Measurements from ENCODE around the gene ANKRD44. TPM values are rescaled to one million over a fixed set of nuclear protein-coding genes. Genes with fewer than 3 reads are reported as not detected.

Gene ANKRD44
- total RNA-seq, 2 donors from 2014 or later, result 7.0 to 7.9 TPM

- no peak overlapping the region for H3K4me3 ChIP-seq
- H3K36me3 ChIP-seq, result no peaks in the 10 kb centered on the region
- H3K9ac ChIP-seq (ENCODE audit: low read depth in 2 of 2, low read length in 2 of 2), result no peak overlapping the region
- H3K4me1 ChIP-seq, result no peaks in the 10 kb centered on the region
- TF ChIP-seq, protein P1, sequence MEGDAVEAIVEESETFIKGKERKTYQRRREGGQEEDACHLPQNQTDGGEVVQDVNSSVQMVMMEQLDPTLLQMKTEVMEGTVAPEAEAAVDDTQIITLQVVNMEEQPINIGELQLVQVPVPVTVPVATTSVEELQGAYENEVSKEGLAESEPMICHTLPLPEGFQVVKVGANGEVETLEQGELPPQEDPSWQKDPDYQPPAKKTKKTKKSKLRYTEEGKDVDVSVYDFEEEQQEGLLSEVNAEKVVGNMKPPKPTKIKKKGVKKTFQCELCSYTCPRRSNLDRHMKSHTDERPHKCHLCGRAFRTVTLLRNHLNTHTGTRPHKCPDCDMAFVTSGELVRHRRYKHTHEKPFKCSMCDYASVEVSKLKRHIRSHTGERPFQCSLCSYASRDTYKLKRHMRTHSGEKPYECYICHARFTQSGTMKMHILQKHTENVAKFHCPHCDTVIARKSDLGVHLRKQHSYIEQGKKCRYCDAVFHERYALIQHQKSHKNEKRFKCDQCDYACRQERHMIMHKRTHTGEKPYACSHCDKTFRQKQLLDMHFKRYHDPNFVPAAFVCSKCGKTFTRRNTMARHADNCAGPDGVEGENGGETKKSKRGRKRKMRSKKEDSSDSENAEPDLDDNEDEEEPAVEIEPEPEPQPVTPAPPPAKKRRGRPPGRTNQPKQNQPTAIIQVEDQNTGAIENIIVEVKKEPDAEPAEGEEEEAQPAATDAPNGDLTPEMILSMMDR (IDR thresholded peaks at IDR 0.05), result no peak
- intact Hi-C loops (cut with DNase I), result no loop called here
- no peaks in the 10 kb centered on the region for H3K27me3 ChIP-seq
- no peak overlapping the region for H3K27ac ChIP-seq
- H3K9me3 ChIP-seq, result no peaks in the 10 kb centered on the region
- DNase-seq, result peak; percentile 41
Observed at GRCh38 chr2:197286805-197287595, 23.6 kb downstream of the ANKRD44 start.

DNA sequence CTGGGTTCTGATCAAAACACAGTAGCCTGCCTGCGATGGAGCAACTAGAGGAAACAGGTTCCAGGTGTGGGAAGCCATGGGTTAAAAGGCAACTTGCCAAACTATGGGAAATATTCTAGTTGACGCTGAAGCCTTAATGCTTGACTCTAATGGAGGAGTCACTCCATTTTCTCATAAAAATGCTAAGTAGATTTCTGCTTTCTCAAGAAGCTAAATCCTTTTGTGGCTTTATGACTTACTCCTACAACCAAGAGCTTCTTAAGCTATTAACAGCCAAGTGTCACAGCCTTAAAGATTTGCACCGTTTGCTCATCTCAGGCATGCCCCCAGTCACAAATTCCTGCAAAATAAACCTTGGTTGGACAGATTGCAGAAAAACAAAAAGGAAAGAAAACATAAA is 25.2 kb downstream of the ANKRD44 start:
- Histone ChIP-seq H3K4me1 (no peaks in the 10 kb centered on the region), H3K4me3 (no peak overlapping the region), H3K27me3 (no peaks in the 10 kb centered on the region), H3K27ac (no peak overlapping the region), H3K9ac (ENCODE audit: low read depth in 2 of 2, low read length in 2 of 2) (no peak overlapping the region), H3K36me3 (no peaks in the 10 kb centered on the region), H3K9me3 (no peaks in the 10 kb centered on the region)
- TF ChIP-seq, protein P1 (IDR thresholded peaks at IDR 0.05), result no peak
- DNase-seq, result no peak
- intact Hi-C loops (cut with DNase I), result no loop called here

DNA sequence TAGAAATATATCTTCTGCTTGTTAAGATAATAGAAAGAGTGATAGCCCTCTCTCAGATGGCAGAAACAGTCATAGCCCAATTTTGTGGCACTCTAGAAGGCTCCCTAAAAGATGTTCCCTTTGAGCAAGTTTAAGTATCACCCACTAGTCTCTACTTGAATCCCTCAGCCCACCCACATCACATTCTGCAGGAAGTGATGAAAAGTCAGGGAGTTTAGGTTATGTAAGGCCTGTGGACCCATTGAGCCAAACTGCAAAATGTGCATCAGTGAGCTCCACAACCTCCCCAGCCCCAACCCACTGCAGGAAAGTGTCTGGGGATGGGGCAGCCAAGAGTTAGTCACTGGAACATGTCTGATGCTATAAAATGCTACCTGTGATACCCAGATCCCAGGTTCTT is 25.6 kb downstream of the ANKRD44 start:
- Histone ChIP-seq H3K9me3 (no peaks in the 10 kb centered on the region), H3K27ac (no peak overlapping the region), H3K4me3 (no peak overlapping the region), H3K9ac (ENCODE audit: low read depth in 2 of 2, low read length in 2 of 2) (no peak overlapping the region), H3K36me3 (no peaks in the 10 kb centered on the region), H3K27me3 (no peaks in the 10 kb centered on the region), H3K4me1 (no peaks in the 10 kb centered on the region)
- TF ChIP-seq, protein P1 (IDR thresholded peaks at IDR 0.05), result no peak
- no peak for DNase-seq
- intact Hi-C loops (cut with DNase I), result no loop called here

GRCh38 chr2:197281421-197281820 is 29.2 kb downstream of the ANKRD44 start:
- intact Hi-C loops (cut with DNase I), result no loop called here
- H3K27ac ChIP-seq, result no peak overlapping the region
- no peak overlapping the region for H3K4me3 ChIP-seq
- no peaks in the 10 kb centered on the region for H3K9me3 ChIP-seq
- no peak for DNase-seq
- no peak overlapping the region for H3K9ac ChIP-seq (ENCODE audit: low read depth in 2 of 2, low read length in 2 of 2)
- no peaks in the 10 kb centered on the region for H3K27me3 ChIP-seq
- TF ChIP-seq, protein P1 (IDR thresholded peaks at IDR 0.05), result no peak
- H3K36me3 ChIP-seq, result no peaks in the 10 kb centered on the region
- no peaks in the 10 kb centered on the region for H3K4me1 ChIP-seq

DNA sequence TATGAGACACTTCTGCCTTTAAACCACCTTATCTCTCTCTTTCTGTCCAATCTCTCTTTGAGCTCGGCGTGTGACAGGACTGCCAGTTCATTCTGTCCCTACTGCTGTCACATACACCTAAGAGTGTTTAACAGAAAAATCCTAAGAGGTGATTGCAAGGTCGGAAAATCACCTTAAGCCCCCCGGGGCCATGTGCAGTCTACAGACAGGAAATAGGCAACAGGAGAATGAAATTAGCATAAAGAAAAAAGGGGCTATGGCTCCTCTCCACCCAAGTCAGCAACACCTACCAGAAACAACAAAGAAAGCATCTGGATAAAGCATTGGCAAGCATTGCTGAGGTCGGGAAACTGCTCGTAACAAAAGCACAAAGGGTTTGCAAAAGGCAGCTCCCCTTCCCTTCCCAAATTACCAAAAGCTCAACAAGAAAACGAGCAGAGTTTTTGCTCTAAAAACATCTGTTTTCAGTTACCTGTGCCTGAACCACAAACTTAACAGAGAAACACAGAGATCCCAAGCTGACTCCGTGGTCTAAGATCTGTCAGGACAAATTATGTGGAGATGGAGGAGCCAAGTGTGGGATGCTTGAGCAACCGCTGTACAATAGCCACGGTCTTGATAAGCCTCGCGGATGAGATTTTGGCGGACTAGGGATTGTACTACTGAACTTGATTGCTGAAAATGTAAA is 30.4 kb downstream of the ANKRD44 start:
- Histone ChIP-seq H3K9ac (ENCODE audit: low read depth in 2 of 2, low read length in 2 of 2) (no peak overlapping the region), H3K36me3 (no peaks in the 10 kb centered on the region), H3K4me3 (no peak overlapping the region), H3K27me3 (no peaks in the 10 kb centered on the region), H3K27ac (no peak overlapping the region), H3K9me3 (no peaks in the 10 kb centered on the region), H3K4me1 (no peaks in the 10 kb centered on the region)
- TF ChIP-seq, protein P1 (IDR thresholded peaks at IDR 0.05), result no peak
- no peak for DNase-seq
- intact Hi-C loops (cut with DNase I), result no loop called here

Data from colonic mucosa (tissue), 4 donors.